Measurements from ENCODE around the gene KLHL13.
"Not testable (repeated sequence)": the region's sequence is repeated elsewhere in the genome, so short reads cannot be mapped to it uniquely, and the experiment has no call there.

Gene KLHL13

DNA sequence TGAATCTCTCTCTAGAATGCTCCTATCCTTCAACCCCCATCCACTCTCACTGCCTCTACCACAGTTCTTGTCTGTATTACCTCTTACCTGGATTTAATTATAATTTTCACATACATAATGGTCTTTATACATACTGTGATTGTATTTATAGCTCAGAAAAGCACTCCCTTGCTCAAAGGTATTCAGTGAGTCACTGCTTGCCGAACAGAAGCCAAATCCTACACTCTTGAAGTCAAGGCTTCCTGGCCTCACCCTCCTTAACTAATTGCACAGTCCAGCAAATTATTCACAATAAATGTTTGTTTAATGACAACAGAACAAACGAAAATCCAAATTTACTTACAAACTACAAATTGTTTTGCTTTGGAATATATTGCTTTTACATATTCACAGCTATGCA lies 159.5 kb downstream of the KLHL13 start:
- H3K4me2 ChIP-seq (ENCODE audit: insufficient read depth, low read length), result no peak overlapping the region
- no peaks in the 10 kb centered on the region for H3K79me2 ChIP-seq (ENCODE audit: insufficient read depth, low read length)
- no peak overlapping the region for H2AFZ ChIP-seq (ENCODE audit: low read depth, low read length)
- no peak overlapping the region for H3K4me3 ChIP-seq (ENCODE audit: low read depth in 1 of 2, low read length in 2 of 2)
- H3K9ac ChIP-seq (ENCODE audit: low read depth, low read length), result no peak overlapping the region
- TF ChIP-seq, protein P1, sequence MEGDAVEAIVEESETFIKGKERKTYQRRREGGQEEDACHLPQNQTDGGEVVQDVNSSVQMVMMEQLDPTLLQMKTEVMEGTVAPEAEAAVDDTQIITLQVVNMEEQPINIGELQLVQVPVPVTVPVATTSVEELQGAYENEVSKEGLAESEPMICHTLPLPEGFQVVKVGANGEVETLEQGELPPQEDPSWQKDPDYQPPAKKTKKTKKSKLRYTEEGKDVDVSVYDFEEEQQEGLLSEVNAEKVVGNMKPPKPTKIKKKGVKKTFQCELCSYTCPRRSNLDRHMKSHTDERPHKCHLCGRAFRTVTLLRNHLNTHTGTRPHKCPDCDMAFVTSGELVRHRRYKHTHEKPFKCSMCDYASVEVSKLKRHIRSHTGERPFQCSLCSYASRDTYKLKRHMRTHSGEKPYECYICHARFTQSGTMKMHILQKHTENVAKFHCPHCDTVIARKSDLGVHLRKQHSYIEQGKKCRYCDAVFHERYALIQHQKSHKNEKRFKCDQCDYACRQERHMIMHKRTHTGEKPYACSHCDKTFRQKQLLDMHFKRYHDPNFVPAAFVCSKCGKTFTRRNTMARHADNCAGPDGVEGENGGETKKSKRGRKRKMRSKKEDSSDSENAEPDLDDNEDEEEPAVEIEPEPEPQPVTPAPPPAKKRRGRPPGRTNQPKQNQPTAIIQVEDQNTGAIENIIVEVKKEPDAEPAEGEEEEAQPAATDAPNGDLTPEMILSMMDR (IDR thresholded peaks at IDR 0.05; ENCODE audit: borderline replicate concordance, extremely low read depth, low read length, poor library complexity, severe bottlenecking), result no peak
- TF ChIP-seq EZH2 (IDR thresholded peaks at IDR 0.05; ENCODE audit: borderline replicate concordance, low read depth, low read length, severe bottlenecking), result no peak
- ATAC-seq (ENCODE audit: insufficient read depth, low read depth) (no peak), DNase-seq (no peak)
- no peaks in the 10 kb centered on the region for H3K9me3 ChIP-seq (ENCODE audit: insufficient read depth, low read length, severe bottlenecking)
- H3K4me1 ChIP-seq (ENCODE audit: insufficient read depth, low read length), result no peaks in the 10 kb centered on the region
- H3K27ac ChIP-seq (ENCODE audit: low read length), result no peak overlapping the region
- H3K27me3 ChIP-seq (ENCODE audit: insufficient read depth, low read length, poor library complexity), result no peaks in the 10 kb centered on the region
- H4K20me1 ChIP-seq (ENCODE audit: insufficient read depth, low read length), result no peaks in the 10 kb centered on the region
- no peaks in the 10 kb centered on the region for H3K36me3 ChIP-seq (ENCODE audit: insufficient read depth, low read length)

DNA sequence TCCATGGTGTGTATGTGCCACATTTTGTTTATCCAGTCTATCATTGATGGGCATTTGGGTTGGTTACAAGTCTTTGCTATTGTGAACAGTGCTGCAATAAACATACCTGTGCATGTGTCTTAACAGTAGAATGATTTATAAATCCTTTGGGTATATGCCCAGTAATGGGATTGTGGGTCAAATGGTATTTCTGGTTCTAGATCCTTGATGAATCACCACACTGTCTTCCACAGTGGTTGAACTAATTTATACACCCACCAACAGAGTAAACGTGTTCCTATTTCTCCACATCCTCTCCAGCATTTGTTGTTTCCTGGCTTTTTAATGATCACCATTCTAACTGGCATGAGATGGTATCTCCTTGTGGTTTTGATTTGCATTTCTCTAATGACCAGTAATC lies 177.3 kb downstream of the KLHL13 start:
- not testable (repeated sequence) for H4K20me1 ChIP-seq (ENCODE audit: insufficient read depth, low read length); H3K27ac ChIP-seq (ENCODE audit: low read length); H3K27me3 ChIP-seq (ENCODE audit: insufficient read depth, low read length, poor library complexity); ATAC-seq (ENCODE audit: insufficient read depth, low read depth); H3K9ac ChIP-seq (ENCODE audit: low read depth, low read length); DNase-seq; H3K4me2 ChIP-seq (ENCODE audit: insufficient read depth, low read length); H3K4me3 ChIP-seq (ENCODE audit: low read depth in 1 of 2, low read length in 2 of 2); H2AFZ ChIP-seq (ENCODE audit: low read depth, low read length); H3K79me2 ChIP-seq (ENCODE audit: insufficient read depth, low read length); H3K4me1 ChIP-seq (ENCODE audit: insufficient read depth, low read length); H3K36me3 ChIP-seq (ENCODE audit: insufficient read depth, low read length); H3K9me3 ChIP-seq (ENCODE audit: insufficient read depth, low read length, severe bottlenecking)

DNA sequence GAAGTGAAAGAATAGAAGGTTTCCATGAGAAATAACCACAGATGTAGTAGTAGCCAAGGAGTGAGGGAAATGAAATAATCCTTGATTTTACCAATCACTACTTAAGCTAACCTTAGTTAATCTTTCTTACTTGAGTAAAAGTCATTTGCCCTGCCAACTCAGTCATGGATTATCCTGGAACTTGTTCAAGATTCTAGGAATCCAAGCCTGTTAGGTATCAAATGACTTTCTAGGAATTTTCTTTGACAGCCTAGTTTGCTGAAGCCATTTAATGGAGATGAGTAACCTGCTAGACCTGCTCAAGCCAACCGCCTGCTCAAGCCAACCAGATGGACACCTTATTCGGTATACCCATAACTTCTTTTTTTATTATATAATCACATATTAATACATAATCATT lies 180.5 kb downstream of the KLHL13 start:
- Histone ChIP-seq H3K9me3 (ENCODE audit: insufficient read depth, low read length, severe bottlenecking) (no peaks in the 10 kb centered on the region), H3K4me1 (ENCODE audit: insufficient read depth, low read length) (no peaks in the 10 kb centered on the region), H3K4me2 (ENCODE audit: insufficient read depth, low read length) (no peak overlapping the region), H3K9ac (ENCODE audit: low read depth, low read length) (no peak overlapping the region), H3K27me3 (ENCODE audit: insufficient read depth, low read length, poor library complexity) (no peaks in the 10 kb centered on the region), H3K4me3 (ENCODE audit: low read depth in 1 of 2, low read length in 2 of 2) (no peak overlapping the region), H3K36me3 (ENCODE audit: insufficient read depth, low read length) (no peaks in the 10 kb centered on the region), H3K27ac (ENCODE audit: low read length) (no peak overlapping the region), H2AFZ (ENCODE audit: low read depth, low read length) (no peak overlapping the region), H4K20me1 (ENCODE audit: insufficient read depth, low read length) (no peaks in the 10 kb centered on the region), H3K79me2 (ENCODE audit: insufficient read depth, low read length) (no peaks in the 10 kb centered on the region)
- no peak for TF ChIP-seq EZH2 (IDR thresholded peaks at IDR 0.05; ENCODE audit: borderline replicate concordance, low read depth, low read length, severe bottlenecking)
- TF ChIP-seq, protein P1 (IDR thresholded peaks at IDR 0.05; ENCODE audit: borderline replicate concordance, extremely low read depth, low read length, poor library complexity, severe bottlenecking), result no peak
- DNase-seq, result no peak
- ATAC-seq (ENCODE audit: insufficient read depth, low read depth), result no peak

DNA sequence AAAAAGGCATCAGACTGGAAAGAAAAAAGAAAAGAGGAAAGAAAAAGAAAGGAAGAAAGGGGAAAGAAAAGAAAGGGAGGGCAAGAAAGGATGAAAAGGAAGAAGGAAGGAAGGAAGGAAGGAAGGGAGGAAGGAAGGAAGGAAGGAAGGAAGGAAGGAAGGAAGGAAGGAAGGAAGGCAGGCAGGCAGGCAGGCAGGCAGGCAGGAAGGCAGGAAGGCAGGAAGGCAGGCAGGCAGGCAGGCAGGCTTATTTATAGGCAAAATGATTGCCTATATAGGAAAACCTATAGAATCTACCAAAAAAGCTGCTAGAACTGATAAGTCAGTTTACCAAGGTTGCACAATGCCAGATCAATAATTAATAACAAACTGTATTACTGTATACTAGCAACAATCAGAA lies 186.5 kb downstream of the KLHL13 start:
- not testable (repeated sequence) for DNase-seq; H4K20me1 ChIP-seq (ENCODE audit: insufficient read depth, low read length); H3K36me3 ChIP-seq (ENCODE audit: insufficient read depth, low read length); H3K4me1 ChIP-seq (ENCODE audit: insufficient read depth, low read length); H3K9me3 ChIP-seq (ENCODE audit: insufficient read depth, low read length, severe bottlenecking); H3K27me3 ChIP-seq (ENCODE audit: insufficient read depth, low read length, poor library complexity); H3K4me2 ChIP-seq (ENCODE audit: insufficient read depth, low read length); H3K9ac ChIP-seq (ENCODE audit: low read depth, low read length); H3K79me2 ChIP-seq (ENCODE audit: insufficient read depth, low read length); H3K4me3 ChIP-seq (ENCODE audit: low read depth in 1 of 2, low read length in 2 of 2); H3K27ac ChIP-seq (ENCODE audit: low read length); H2AFZ ChIP-seq (ENCODE audit: low read depth, low read length); ATAC-seq (ENCODE audit: insufficient read depth, low read depth)

All from DND-41 (cell line).